WTC11 (cell line): ENCODE data around the gene KCNH8. TPM values are rescaled to one million over a fixed set of nuclear protein-coding genes. Genes with fewer than 3 reads are reported as not detected.

ENCODE experiments used
- ATAC-seq: fragments of 200-7000 bp; cut with Tn5 transposase; 2 replicates; pipeline ENCODE4 v1.10.0; 2021; ENCODE audit warnings: mild to moderate bottlenecking, moderate library complexity
- CTCF ChIA-PET: fragments of 300-600 bp; sonication (Branson Sonifier 250); formaldehyde crosslinking; loops from one replicate; lab custom pipeline; 2021; ENCODE audit warnings: antibody characterized with exemption; lab: Charles Lee
- POLR2A ChIA-PET: fragments of 350-600 bp; sonication (Branson Sonifier 250); formaldehyde crosslinking; loops from one replicate; lab custom pipeline; 2021; ENCODE audit warnings: antibody characterized with exemption; lab: Charles Lee
- DNase-seq: peaks from one replicate; pipeline ENCODE4 v3.0.0; 2021; ENCODE audit warnings: low spot score
- H3K27ac Mint-ChIP-seq: 2 replicates; pipeline ENCODE4 v1.8.0; 2021; ENCODE audit warnings: mixed read lengths
- H3K27me3 Mint-ChIP-seq: 2 replicates; pipeline ENCODE4 v1.8.0; 2021; ENCODE audit warnings: low read depth, mild to moderate bottlenecking, moderate library complexity, mixed read lengths
- H3K36me3 Mint-ChIP-seq: 2 replicates; pipeline ENCODE4 v1.8.0; 2021; ENCODE audit warnings: mixed read lengths
- H3K4me1 Mint-ChIP-seq: 2 replicates; pipeline ENCODE4 v1.8.0; 2022; ENCODE audit warnings: mixed read lengths
- H3K4me3 Mint-ChIP-seq: 2 replicates; pipeline ENCODE4 v1.8.0; 2021; ENCODE audit warnings: mild to moderate bottlenecking, moderate library complexity, mixed read lengths
- H3K9me3 Mint-ChIP-seq: 2 replicates; pipeline ENCODE4 v1.8.0; 2021; ENCODE audit warnings: mixed read lengths
- ETV6 ChIP-seq: sonication (generic); formaldehyde crosslinking; IDR thresholded peaks from 2 replicates; pipeline ENCODE4 v1.8.1; 2022; ENCODE audit warnings: mild to moderate bottlenecking, missing genetic modification reagents
- FOXJ3 ChIP-seq: sonication (generic); formaldehyde crosslinking; IDR thresholded peaks from 2 replicates; pipeline ENCODE4 v1.9.0; 2021; ENCODE audit warnings: missing genetic modification reagents, mild to moderate bottlenecking, borderline replicate concordance
- GRHL2 ChIP-seq: fragments of 250-450 bp; sonication (Bioruptor Pico); IDR thresholded peaks from 2 replicates; pipeline ENCODE4 v1.8.0; 2022; ENCODE audit warnings: mild to moderate bottlenecking, moderate library complexity; ENCODE audit not compliant: insufficient replicate concordance, severe bottlenecking
- GTF2I ChIP-seq: fragments of 250-450 bp; sonication (Bioruptor Pico); conservative IDR thresholded peaks from 2 replicates; pipeline ENCODE4 v1.4.0; 2021; ENCODE audit warnings: mild to moderate bottlenecking
- HMGA2 ChIP-seq: fragments of 250-450 bp; sonication (Bioruptor Pico); IDR thresholded peaks from 2 replicates; pipeline ENCODE4 v1.4.0; 2021; ENCODE audit warnings: mild to moderate bottlenecking, moderate library complexity
- IRF2 ChIP-seq: sonication (generic); formaldehyde crosslinking; IDR thresholded peaks from 2 replicates; pipeline ENCODE4 v1.8.0; 2022; ENCODE audit warnings: low read depth, missing genetic modification reagents, borderline replicate concordance
- MXD4 ChIP-seq: fragments of 250-450 bp; sonication (Bioruptor Pico); IDR thresholded peaks from 2 replicates; pipeline ENCODE4 v1.8.0; 2021; ENCODE audit warnings: mild to moderate bottlenecking, moderate library complexity, borderline replicate concordance
- NR2C2 ChIP-seq: sonication (generic); formaldehyde crosslinking; IDR thresholded peaks from 2 replicates; pipeline ENCODE4 v1.8.0; 2022; ENCODE audit warnings: mild to moderate bottlenecking, missing genetic modification reagents
- RELA ChIP-seq: sonication (generic); formaldehyde crosslinking; IDR thresholded peaks from 2 replicates; pipeline ENCODE4 v1.8.1; 2022; ENCODE audit warnings: missing genetic modification reagents, mild to moderate bottlenecking, borderline replicate concordance
- ZBTB21 ChIP-seq: sonication (generic); formaldehyde crosslinking; IDR thresholded peaks from 2 replicates; pipeline ENCODE4 v1.8.1; 2023; ENCODE audit warnings: mild to moderate bottlenecking, missing genetic modification reagents, borderline replicate concordance
- ZNF121 ChIP-seq: sonication (generic); formaldehyde crosslinking; IDR thresholded peaks from 2 replicates; pipeline ENCODE4 v1.8.0; 2023; ENCODE audit warnings: missing genetic modification reagents
- ZNF416 ChIP-seq: fragments of 250-450 bp; sonication (Bioruptor Pico); IDR thresholded peaks from 2 replicates; pipeline ENCODE4 v1.9.0; 2021; ENCODE audit warnings: mild to moderate bottlenecking, inconsistent platforms
- total RNA-seq: library from RNA; stranded (reverse); gene quantifications from 3 replicates; pipeline ENCODE4 v1.2.3, GENCODE V29; 2021
- TF ChIP-seq, protein P1 (sequence below): sonication (generic); formaldehyde crosslinking; IDR thresholded peaks from 2 replicates; pipeline ENCODE4 v1.8.0; 2023; ENCODE audit warnings: missing genetic modification reagents, mild to moderate bottlenecking, borderline replicate concordance
- TF ChIP-seq, protein P2 (sequence below): sonication (generic); formaldehyde crosslinking; IDR thresholded peaks from 2 replicates; pipeline ENCODE4 v1.8.0; 2022; ENCODE audit warnings: mild to moderate bottlenecking, missing genetic modification reagents
- TF ChIP-seq, protein P3 (sequence below): sonication (generic); formaldehyde crosslinking; conservative IDR thresholded peaks from 2 replicates; pipeline ENCODE4 v1.8.1; 2022; ENCODE audit warnings: mild to moderate bottlenecking, missing genetic modification reagents
- TF ChIP-seq, protein P4 (sequence below): sonication (generic); formaldehyde crosslinking; IDR thresholded peaks from 2 replicates; pipeline ENCODE4 v1.8.0; 2023; ENCODE audit warnings: missing genetic modification reagents
- TF ChIP-seq, protein P5 (sequence below): sonication (generic); formaldehyde crosslinking; conservative IDR thresholded peaks from 2 replicates; pipeline ENCODE4 v1.8.1; 2023; ENCODE audit warnings: mild to moderate bottlenecking, low read depth, missing genetic modification reagents, moderate library complexity

The KCNH8 gene
- total RNA-seq, 1 experiment from 2014 or later, result 2.8 TPM

DNA sequence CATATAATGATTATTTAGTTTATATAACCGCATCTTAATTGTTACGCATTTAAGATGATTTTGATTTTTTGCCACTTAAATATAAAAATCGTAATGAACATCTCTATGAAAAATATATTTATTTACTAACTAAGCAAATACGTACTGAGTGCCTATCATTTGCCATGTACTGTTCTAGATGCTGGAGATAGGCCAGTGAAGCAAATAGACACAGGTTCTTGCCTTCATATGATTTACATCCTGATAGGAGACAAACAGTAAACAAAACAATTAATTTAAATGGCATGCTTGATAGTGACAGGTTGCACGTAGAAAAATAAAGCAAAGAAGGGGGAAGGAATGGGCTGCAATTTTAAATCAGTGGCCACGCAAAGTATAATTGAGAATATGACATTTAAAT is 217.2 kb downstream of the KCNH8 start (continued):
- TF ChIP-seq, protein P1, sequence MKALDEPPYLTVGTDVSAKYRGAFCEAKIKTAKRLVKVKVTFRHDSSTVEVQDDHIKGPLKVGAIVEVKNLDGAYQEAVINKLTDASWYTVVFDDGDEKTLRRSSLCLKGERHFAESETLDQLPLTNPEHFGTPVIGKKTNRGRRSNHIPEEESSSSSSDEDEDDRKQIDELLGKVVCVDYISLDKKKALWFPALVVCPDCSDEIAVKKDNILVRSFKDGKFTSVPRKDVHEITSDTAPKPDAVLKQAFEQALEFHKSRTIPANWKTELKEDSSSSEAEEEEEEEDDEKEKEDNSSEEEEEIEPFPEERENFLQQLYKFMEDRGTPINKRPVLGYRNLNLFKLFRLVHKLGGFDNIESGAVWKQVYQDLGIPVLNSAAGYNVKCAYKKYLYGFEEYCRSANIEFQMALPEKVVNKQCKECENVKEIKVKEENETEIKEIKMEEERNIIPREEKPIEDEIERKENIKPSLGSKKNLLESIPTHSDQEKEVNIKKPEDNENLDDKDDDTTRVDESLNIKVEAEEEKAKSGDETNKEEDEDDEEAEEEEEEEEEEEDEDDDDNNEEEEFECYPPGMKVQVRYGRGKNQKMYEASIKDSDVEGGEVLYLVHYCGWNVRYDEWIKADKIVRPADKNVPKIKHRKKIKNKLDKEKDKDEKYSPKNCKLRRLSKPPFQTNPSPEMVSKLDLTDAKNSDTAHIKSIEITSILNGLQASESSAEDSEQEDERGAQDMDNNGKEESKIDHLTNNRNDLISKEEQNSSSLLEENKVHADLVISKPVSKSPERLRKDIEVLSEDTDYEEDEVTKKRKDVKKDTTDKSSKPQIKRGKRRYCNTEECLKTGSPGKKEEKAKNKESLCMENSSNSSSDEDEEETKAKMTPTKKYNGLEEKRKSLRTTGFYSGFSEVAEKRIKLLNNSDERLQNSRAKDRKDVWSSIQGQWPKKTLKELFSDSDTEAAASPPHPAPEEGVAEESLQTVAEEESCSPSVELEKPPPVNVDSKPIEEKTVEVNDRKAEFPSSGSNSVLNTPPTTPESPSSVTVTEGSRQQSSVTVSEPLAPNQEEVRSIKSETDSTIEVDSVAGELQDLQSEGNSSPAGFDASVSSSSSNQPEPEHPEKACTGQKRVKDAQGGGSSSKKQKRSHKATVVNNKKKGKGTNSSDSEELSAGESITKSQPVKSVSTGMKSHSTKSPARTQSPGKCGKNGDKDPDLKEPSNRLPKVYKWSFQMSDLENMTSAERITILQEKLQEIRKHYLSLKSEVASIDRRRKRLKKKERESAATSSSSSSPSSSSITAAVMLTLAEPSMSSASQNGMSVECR, result no peak
- TF ChIP-seq, protein P2, sequence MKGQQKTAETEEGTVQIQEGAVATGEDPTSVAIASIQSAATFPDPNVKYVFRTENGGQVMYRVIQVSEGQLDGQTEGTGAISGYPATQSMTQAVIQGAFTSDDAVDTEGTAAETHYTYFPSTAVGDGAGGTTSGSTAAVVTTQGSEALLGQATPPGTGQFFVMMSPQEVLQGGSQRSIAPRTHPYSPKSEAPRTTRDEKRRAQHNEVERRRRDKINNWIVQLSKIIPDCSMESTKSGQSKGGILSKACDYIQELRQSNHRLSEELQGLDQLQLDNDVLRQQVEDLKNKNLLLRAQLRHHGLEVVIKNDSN (CRISPR knock-in tag), result no peak
- TF ChIP-seq, all 79 proteins: peak for 0

DNA sequence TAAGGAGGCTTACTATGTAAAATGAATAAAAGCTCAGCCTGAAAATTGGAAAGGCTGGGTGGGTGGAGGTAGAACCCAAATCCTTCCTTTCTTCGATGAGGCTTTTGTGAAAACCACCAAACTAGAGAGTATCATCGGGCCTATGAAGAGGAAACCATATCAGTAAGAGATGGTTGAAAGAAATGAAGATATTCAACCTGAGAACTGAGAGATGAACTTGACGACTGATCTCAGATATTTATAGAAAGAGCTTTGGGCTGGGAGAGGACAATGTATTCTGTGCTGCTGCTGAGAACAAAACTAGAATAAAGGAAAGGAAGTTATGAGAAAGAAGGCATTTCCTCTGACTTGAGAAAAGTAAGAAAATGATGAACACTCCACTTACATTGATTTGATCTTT is 236.6 kb downstream of the KCNH8 start:
- no peak for ATAC-seq
- H3K9me3 Mint-ChIP-seq, result peaks cover 5% of the 10 kb centered on the region
- no peak for DNase-seq
- H3K36me3 Mint-ChIP-seq, result 0 out of 2 replicates have a peak, but pooled peaks cover 3% of the 10 kb centered on the region
- no peak overlapping the region for H3K4me3 Mint-ChIP-seq
- TF ChIP-seq, protein P3, sequence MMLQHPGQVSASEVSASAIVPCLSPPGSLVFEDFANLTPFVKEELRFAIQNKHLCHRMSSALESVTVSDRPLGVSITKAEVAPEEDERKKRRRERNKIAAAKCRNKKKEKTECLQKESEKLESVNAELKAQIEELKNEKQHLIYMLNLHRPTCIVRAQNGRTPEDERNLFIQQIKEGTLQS (CRISPR knock-in tag), result no peak
- TF ChIP-seq ZNF121 (no peak), IRF2 (CRISPR knock-in tag) (no peak), GTF2I (CRISPR knock-in tag) (no peak), ZBTB21 (CRISPR knock-in tag) (no peak), FOXJ3 (CRISPR knock-in tag) (no peak), GRHL2 (no peak), MXD4 (no peak), NR2C2 (CRISPR knock-in tag) (no peak), ZNF416 (no peak), RELA (CRISPR knock-in tag) (no peak), HMGA2 (no peak), ETV6 (CRISPR knock-in tag) (no peak)
- TF ChIP-seq, protein P1, result no peak
- TF ChIP-seq, protein P4, sequence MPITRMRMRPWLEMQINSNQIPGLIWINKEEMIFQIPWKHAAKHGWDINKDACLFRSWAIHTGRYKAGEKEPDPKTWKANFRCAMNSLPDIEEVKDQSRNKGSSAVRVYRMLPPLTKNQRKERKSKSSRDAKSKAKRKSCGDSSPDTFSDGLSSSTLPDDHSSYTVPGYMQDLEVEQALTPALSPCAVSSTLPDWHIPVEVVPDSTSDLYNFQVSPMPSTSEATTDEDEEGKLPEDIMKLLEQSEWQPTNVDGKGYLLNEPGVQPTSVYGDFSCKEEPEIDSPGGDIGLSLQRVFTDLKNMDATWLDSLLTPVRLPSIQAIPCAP (CRISPR knock-in tag), result no peak
- TF ChIP-seq, protein P5, sequence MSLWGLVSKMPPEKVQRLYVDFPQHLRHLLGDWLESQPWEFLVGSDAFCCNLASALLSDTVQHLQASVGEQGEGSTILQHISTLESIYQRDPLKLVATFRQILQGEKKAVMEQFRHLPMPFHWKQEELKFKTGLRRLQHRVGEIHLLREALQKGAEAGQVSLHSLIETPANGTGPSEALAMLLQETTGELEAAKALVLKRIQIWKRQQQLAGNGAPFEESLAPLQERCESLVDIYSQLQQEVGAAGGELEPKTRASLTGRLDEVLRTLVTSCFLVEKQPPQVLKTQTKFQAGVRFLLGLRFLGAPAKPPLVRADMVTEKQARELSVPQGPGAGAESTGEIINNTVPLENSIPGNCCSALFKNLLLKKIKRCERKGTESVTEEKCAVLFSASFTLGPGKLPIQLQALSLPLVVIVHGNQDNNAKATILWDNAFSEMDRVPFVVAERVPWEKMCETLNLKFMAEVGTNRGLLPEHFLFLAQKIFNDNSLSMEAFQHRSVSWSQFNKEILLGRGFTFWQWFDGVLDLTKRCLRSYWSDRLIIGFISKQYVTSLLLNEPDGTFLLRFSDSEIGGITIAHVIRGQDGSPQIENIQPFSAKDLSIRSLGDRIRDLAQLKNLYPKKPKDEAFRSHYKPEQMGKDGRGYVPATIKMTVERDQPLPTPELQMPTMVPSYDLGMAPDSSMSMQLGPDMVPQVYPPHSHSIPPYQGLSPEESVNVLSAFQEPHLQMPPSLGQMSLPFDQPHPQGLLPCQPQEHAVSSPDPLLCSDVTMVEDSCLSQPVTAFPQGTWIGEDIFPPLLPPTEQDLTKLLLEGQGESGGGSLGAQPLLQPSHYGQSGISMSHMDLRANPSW (CRISPR knock-in tag), result no peak
- peaks cover 10% of the 10 kb centered on the region for H3K4me1 Mint-ChIP-seq
- ChIA-PET POLR2A (no interaction called here), CTCF (no interaction called here)
- H3K27me3 Mint-ChIP-seq, result no peaks in the 10 kb centered on the region
- no peak overlapping the region for H3K27ac Mint-ChIP-seq
